GM18498 (cell line): ENCODE results near the gene NOC2L.
"Not testable (repeated sequence)": the region's sequence is repeated elsewhere in the genome, so short reads cannot be mapped to it uniquely, and the experiment has no call there.

ENCODE experiments used
- ATAC-seq: cut with Tn5 transposase; IDR thresholded peaks from one replicate; pipeline ENCODE4 v1.9.1; 2021; ENCODE audit warnings: mild to moderate bottlenecking, moderate library complexity; ENCODE audit not compliant: unreplicated experiment

The NOC2L gene

GRCh38 chr1:907611-908451, 51.2 kb downstream of the NOC2L start:
- no peak for ATAC-seq

GRCh38 chr1:906600-907420, 52.2 kb downstream of the NOC2L start:
- ATAC-seq = no peak

- no peak for ATAC-seq
Measured at GRCh38 chr1:905811-906599, 53.1 kb downstream of the NOC2L start.

- ATAC-seq = no peak
Measured at GRCh38 chr1:905071-905749, 53.8 kb downstream of the NOC2L start.

- no peak for ATAC-seq
Measured at GRCh38 chr1:904310-904950, 54.6 kb downstream of the NOC2L start.

GRCh38 chr1:903721-904271, 55.3 kb downstream of the NOC2L start:
- ATAC-seq = no peak

GRCh38 chr1:903305-903704, 55.8 kb downstream of the NOC2L start:
- no peak for ATAC-seq

GRCh38 chr1:902802-903201, 56.3 kb downstream of the NOC2L start:
- ATAC-seq = no peak

GRCh38 chr1:901108-901859, 57.8 kb downstream of the NOC2L start:
- ATAC-seq = no peak

GRCh38 chr1:899636-900317, 59.3 kb downstream of the NOC2L start:
- no peak for ATAC-seq

GRCh38 chr1:897951-898350, 61.1 kb downstream of the NOC2L start:
- ATAC-seq = not testable (repeated sequence)

- ATAC-seq = no peak
Measured at GRCh38 chr1:897226-897625, 61.8 kb downstream of the NOC2L start.
